HG03354 (cell line): ENCODE data around the gene FAHD2A.
"Not testable (repeated sequence)": the region's sequence is repeated elsewhere in the genome, so short reads cannot be mapped to it uniquely, and the experiment has no call there.

ENCODE experiments used
- ATAC-seq: cut with Tn5 transposase; IDR thresholded peaks from one replicate; pipeline ENCODE4 v1.9.1; 2021; ENCODE audit warnings: mild to moderate bottlenecking; ENCODE audit not compliant: unreplicated experiment, poor library complexity, severe bottlenecking

FAHD2A gene

GRCh38 chr2:95375532-95376150 is 26.9 kb upstream of the FAHD2A start:
- no peak for ATAC-seq

DNA sequence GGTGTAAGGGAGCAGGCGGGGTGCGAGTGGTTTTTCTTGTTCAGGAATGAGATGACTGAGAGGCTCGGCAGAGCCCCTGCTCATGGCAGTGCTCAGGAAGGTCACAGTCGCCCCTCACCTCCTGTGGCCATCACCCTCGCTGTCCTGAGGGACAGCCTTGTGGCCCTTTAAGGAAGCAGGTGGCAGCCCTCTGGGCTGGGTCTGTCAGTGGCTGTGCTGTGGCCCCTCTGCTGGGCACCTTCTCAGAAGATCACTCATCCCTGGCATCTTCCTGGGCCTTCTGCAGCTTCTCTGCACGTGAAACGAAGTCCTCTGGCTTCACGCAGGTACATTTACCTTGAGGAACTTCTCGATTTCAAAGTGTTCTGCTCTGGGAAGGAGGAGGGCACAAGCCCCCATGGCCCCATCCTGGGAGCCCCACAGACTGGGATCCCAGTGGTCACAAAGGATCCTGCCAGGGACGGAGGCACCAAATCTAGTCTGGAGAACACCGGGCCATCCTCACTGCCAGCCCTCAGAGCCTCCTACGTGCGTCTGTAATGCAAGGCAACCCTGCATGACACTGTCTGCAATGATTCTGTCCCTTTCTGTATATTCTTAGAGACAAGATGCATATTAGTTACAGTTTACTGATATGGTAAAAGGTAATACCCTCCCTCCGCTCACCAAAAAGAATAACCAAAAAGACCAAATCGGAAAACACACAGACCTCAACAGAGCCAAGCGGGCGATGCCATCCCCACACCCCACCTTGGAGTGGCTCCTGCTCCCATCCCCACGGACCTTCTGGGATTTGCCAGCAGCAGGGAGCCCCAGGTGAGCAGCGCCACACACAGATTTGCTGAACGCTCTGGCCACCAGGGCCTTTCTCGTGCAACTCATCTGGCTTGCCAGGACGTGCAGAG is 25.9 kb upstream of the FAHD2A start:
- ATAC-seq: no peak

GRCh38 chr2:95377216-95378123 is 25.0 kb upstream of the FAHD2A start:
- ATAC-seq: no peak

DNA sequence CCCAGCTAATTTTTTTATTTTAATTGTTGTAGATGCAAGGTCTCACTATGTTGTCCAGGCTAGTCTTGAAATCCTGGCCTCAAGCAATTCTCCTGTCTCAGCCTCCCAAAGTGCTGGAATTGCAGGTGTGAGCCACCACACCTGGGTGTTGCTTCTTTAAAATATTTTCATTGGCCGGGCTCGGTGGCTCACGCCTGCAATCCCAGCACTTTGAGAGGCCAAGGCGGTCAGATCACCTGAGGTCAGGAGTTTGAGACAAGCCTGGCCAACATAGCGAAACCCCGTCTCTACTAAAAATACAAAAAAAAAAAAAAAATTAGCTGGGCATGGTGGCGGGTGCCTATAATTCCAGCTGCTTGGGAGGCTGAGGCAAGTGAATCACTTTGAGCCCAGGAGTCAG is 24.2 kb upstream of the FAHD2A start:
- not testable (repeated sequence) for ATAC-seq

GRCh38 chr2:95379371-95379831 is 23.1 kb upstream of the FAHD2A start:
- no peak for ATAC-seq

GRCh38 chr2:95380280-95380679 is 22.2 kb upstream of the FAHD2A start:
- no peak for ATAC-seq

GRCh38 chr2:95380731-95381130 is 21.8 kb upstream of the FAHD2A start:
- ATAC-seq: no peak

GRCh38 chr2:95381212-95382191 is 21.0 kb upstream of the FAHD2A start:
- ATAC-seq: no peak

DNA sequence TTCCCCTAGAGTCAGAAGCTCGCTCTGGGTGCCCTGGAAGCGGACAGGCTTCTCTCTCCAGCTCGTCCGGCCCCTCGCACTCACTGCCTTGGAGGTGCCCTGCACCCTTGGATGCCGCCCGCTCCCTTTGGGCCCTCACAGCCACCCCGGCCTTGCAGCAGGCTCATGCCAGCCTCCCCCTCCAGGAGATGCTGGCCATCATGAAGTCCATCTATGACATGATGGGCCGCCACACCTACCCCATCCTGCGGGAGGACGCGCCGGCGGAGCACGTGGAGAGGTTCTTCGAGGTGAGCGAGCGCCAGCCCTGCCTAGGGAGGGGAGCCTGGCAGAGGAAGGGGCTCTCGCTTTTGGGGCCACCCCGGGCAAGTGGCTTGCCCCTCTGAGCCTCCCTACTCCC is 20.3 kb upstream of the FAHD2A start:
- ATAC-seq: no peak

DNA sequence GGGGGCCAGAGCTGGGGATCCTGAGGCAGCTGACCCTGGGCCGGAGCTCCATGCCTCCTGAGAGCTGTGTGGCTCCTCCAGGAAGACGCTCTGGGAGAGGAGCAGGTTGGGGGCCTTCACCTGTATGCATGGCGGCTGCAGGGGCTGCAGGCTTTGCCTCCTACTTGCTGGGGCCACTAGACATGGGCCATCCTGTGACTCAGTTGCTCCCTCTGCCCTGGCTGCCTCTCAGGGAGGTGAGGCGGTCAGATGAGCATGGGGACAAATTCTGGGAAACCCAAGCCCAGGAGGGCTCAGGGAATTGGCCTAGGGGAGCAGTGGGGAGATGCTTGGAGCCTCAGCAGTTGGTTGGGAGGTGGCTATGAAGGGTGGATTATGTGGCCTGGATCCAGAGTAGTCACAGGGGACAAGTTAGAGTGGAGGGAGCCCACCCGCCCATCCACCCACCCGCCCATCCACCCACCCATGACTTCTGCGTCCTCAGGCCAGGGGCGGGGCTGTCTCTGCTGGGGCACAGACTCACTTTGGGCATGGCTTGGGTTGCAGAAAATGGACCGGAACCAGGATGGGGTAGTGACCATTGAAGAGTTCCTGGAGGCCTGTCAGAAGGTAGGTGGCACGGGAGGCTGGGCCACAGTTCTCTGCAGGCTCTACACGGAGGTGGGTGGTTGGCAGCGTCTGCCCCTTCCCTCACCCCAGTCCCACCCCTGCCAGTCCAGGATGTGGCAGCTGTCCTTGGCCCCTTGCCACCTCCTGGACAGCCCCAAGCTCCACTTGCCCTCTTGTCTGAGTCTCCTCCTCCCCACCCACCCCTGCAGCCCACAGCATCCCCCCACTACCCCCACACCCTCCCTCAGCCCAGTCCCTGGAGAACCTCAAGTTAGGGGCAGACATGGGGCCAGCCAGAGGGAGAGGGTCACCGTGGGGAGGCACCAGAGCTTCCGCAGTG is 19.5 kb upstream of the FAHD2A start:
- ATAC-seq: no peak

- ATAC-seq: no peak
These were observed 18.9 kb upstream of the FAHD2A start for GRCh38 chr2:95383635-95384027.

DNA sequence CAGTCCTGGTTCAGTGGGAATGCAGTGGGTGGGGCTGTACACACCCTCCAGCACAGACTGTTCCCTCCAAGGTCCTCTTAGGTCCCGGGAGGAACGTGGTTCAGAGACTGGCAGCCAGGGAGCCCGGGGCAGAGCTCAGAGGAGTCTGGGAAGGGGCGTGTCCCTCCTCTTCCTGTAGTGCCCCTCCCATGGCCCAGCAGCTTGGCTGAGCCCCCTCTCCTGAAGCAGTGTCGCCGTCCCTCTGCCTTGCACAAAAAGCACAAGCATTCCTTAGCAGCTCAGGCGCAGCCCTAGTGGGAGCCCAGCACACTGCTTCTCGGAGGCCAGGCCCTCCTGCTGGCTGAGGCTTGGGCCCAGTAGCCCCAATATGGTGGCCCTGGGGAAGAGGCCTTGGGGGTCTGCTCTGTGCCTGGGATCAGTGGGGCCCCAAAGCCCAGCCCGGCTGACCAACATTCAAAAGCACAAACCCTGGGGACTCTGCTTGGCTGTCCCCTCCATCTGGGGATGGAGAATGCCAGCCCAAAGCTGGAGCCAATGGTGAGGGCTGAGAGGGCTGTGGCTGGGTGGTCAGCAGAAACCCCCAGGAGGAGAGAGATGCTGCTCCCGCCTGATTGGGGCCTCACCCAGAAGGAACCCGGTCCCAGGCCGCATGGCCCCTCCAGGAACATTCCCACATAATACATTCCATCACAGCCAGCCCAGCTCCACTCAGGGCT is 17.5 kb upstream of the FAHD2A start:
- ATAC-seq: no peak

DNA sequence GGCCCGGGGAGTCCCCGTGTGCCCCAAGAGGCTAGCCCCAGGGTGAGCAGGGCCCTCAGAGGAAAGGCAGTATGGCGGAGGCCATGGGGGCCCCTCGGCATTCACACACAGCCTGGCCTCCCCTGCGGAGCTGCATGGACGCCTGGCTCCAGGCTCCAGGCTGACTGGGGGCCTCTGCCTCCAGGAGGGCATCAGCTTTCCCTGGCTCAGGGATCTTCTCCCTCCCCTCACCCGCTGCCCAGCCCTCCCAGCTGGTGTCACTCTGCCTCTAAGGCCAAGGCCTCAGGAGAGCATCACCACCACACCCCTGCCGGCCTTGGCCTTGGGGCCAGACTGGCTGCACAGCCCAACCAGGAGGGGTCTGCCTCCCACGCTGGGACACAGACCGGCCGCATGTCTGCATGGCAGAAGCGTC is 16.9 kb upstream of the FAHD2A start:
- no peak for ATAC-seq

- ATAC-seq: no peak
These were observed 16.5 kb upstream of the FAHD2A start for GRCh38 chr2:95386031-95386430.

GRCh38 chr2:95387358-95387757 is 15.2 kb upstream of the FAHD2A start:
- no peak for ATAC-seq

- no peak for ATAC-seq
These were observed 14.3 kb upstream of the FAHD2A start for GRCh38 chr2:95388091-95388692.

GRCh38 chr2:95388856-95389244 is 13.7 kb upstream of the FAHD2A start:
- peak; percentile 21 for ATAC-seq
